Activated CD8-positive, alpha-beta memory T cell treated with anti-CD3 and anti-CD28 coated beads for 1 hour (primary cell): ENCODE data around the gene ADD1.

Experiments
- DNase-seq, 2 donors: peaks; one replicate each; pipeline ENCODE4 v3.0.0-alpha.2; 2020; ENCODE audit warnings: low read depth in 1 of 2; ENCODE audit errors: extremely low read depth in 1 of 2

Gene ADD1

GRCh38 chr4:2843263-2843940 is at the start of gene ADD1:
ADD1 (plus strand) TSS chr4:2843844; CDS start chr4:2875916, 32,072 bp downstream.
- DNase-seq, result peak; percentile 77 to 88

- no peak for DNase-seq
Measured at GRCh38 chr4:2794486-2795299, 49.0 kb upstream of the ADD1 start.

- no peak for DNase-seq
Measured at GRCh38 chr4:2795300-2795892, 48.2 kb upstream of the ADD1 start.

- DNase-seq, result no peak
Measured at GRCh38 chr4:2795893-2796848, 47.5 kb upstream of the ADD1 start.

- DNase-seq, result no peak
Measured at GRCh38 chr4:2796849-2797544, 46.6 kb upstream of the ADD1 start.

- DNase-seq, result peak in 1 of 2 donors; percentile 49
Measured at GRCh38 chr4:2797545-2798305, 45.9 kb upstream of the ADD1 start.

- no peak for DNase-seq
Measured at GRCh38 chr4:2798399-2799223, 45.0 kb upstream of the ADD1 start.

- DNase-seq, result no peak
Measured at GRCh38 chr4:2799224-2799911, 44.3 kb upstream of the ADD1 start.

GRCh38 chr4:2799971-2800690 is 43.5 kb upstream of the ADD1 start:
- DNase-seq, result no peak

- no peak for DNase-seq
Measured at GRCh38 chr4:2800691-2801596, 42.7 kb upstream of the ADD1 start.

GRCh38 chr4:2802618-2803531 is 40.8 kb upstream of the ADD1 start:
- DNase-seq, result no peak

GRCh38 chr4:2803624-2804448 is 39.8 kb upstream of the ADD1 start:
- DNase-seq, result no peak

GRCh38 chr4:2804449-2804972 is 39.1 kb upstream of the ADD1 start:
- no peak for DNase-seq

GRCh38 chr4:2804973-2805501 is 38.6 kb upstream of the ADD1 start:
- no peak for DNase-seq
